ENCODE measurements around the gene DNMT3A.

Gene DNMT3A

DNA sequence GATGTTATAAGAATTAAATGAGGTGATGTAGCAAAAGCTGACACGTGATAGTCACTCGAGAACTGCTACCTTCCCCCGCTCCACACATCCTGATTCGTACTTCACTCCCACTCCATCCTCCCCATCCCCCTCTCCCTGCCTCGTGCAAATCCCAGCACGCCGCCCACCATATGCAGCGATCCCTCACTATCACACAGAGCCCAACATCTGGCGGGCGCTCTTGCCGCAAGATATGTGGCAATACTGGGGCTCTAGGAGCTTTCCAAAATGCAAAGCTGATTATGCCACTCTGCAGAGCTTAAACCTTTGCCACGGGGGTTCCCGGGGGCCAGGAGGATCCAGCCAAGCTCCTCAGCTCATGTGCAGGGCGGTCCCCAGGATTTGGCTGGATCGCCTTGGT is 37.4 kb downstream of the DNMT3A start:
- Histone ChIP-seq H3K79me2 (ENCODE audit: insufficient read depth, low read length) (no peaks in the 10 kb centered on the region), H4K20me1 (ENCODE audit: insufficient read depth, low read length, poor library complexity, severe bottlenecking) (no peaks in the 10 kb centered on the region), H3K9me3 (ENCODE audit: insufficient read depth, low read depth, low read length) (no peaks in the 10 kb centered on the region), H3K9me2 (replicated peaks; ENCODE audit: low read depth, low read length) (no peaks in the 10 kb centered on the region), H3K4me1 (ENCODE audit: insufficient read depth, low read length, poor library complexity, severe bottlenecking) (peaks cover 16% of the 10 kb centered on the region), H3K4me2 (ENCODE audit: low read depth, low read length, poor library complexity, severe bottlenecking) (no peak overlapping the region), H3K4me3 (ENCODE audit: low read length, poor library complexity, severe bottlenecking) (no peak overlapping the region), H3K27me3 (ENCODE audit: insufficient read depth, low read length, poor library complexity, severe bottlenecking) (no peaks in the 10 kb centered on the region), H2AFZ (ENCODE audit: low read length) (no peak overlapping the region), H3F3A (ENCODE audit: low read depth) (peaks cover 3% of the 10 kb centered on the region; the same call in 1 of the 2 replicates), H3K36me3 (ENCODE audit: insufficient read depth, low read length) (peaks cover 9% of the 10 kb centered on the region; the same call in 1 of the 2 replicates), H3K9ac (ENCODE audit: low read depth, low read length, poor library complexity, severe bottlenecking) (no peak overlapping the region)
- TF ChIP-seq, protein P1, sequence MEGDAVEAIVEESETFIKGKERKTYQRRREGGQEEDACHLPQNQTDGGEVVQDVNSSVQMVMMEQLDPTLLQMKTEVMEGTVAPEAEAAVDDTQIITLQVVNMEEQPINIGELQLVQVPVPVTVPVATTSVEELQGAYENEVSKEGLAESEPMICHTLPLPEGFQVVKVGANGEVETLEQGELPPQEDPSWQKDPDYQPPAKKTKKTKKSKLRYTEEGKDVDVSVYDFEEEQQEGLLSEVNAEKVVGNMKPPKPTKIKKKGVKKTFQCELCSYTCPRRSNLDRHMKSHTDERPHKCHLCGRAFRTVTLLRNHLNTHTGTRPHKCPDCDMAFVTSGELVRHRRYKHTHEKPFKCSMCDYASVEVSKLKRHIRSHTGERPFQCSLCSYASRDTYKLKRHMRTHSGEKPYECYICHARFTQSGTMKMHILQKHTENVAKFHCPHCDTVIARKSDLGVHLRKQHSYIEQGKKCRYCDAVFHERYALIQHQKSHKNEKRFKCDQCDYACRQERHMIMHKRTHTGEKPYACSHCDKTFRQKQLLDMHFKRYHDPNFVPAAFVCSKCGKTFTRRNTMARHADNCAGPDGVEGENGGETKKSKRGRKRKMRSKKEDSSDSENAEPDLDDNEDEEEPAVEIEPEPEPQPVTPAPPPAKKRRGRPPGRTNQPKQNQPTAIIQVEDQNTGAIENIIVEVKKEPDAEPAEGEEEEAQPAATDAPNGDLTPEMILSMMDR (conservative IDR thresholded peaks at IDR 0.05; ENCODE audit: low read length): no peak
- TF ChIP-seq EZH2phosphoT487 (IDR thresholded peaks at IDR 0.05; ENCODE audit: borderline replicate concordance): no peak

DNA sequence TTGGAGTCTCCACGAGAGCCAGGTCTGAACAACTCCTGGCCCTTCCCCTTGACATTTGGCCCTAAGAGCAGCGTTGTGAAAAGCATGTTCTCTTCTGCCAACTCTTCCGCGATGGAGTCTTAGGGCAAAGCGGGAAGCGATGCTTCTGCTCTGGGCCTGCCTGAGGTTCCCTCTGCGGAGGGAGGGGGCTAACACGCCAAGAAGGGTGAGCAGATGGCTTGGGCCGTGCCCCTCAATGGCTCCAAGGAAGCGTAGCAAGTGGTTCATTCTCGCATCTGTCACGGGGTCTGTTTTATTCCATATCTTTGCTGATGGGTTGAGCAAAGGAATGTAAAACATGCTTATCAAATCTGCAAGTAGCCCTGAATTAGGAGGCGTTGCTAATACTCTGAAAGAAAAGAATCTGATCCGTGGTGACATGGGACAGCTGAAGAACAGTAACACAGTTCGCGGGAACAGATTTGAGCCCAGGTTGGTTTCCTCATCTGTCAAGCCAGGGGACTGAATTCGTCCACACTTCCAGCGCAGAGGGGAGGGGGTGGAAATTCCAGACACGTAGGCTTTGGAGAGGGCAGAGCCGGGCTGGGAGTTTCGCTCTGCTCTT is 38.0 kb downstream of the DNMT3A start:
- H3K79me2 ChIP-seq (ENCODE audit: insufficient read depth, low read length): no peaks in the 10 kb centered on the region
- H3K4me2 ChIP-seq (ENCODE audit: low read depth, low read length, poor library complexity, severe bottlenecking): no peak overlapping the region
- no peaks in the 10 kb centered on the region for H4K20me1 ChIP-seq (ENCODE audit: insufficient read depth, low read length, poor library complexity, severe bottlenecking)
- H3K36me3 ChIP-seq (ENCODE audit: insufficient read depth, low read length): peaks cover 11% of the 10 kb centered on the region; the same call in 1 of the 2 replicates
- no peak overlapping the region for H2AFZ ChIP-seq (ENCODE audit: low read length)
- no peaks in the 10 kb centered on the region for H3K9me2 ChIP-seq (replicated peaks; ENCODE audit: low read depth, low read length)
- no peak overlapping the region for H3K4me3 ChIP-seq (ENCODE audit: low read length, poor library complexity, severe bottlenecking)
- TF ChIP-seq EZH2phosphoT487 (IDR thresholded peaks at IDR 0.05; ENCODE audit: borderline replicate concordance): no peak
- TF ChIP-seq, protein P1 (conservative IDR thresholded peaks at IDR 0.05; ENCODE audit: low read length): no peak
- no peaks in the 10 kb centered on the region for H3K27me3 ChIP-seq (ENCODE audit: insufficient read depth, low read length, poor library complexity, severe bottlenecking)
- no peaks in the 10 kb centered on the region for H3K9me3 ChIP-seq (ENCODE audit: insufficient read depth, low read depth, low read length)
- peaks cover 3% of the 10 kb centered on the region; the same call in 1 of the 2 replicates for H3F3A ChIP-seq (ENCODE audit: low read depth)
- peaks cover 16% of the 10 kb centered on the region for H3K4me1 ChIP-seq (ENCODE audit: insufficient read depth, low read length, poor library complexity, severe bottlenecking)
- H3K9ac ChIP-seq (ENCODE audit: low read depth, low read length, poor library complexity, severe bottlenecking): no peak overlapping the region

DNA sequence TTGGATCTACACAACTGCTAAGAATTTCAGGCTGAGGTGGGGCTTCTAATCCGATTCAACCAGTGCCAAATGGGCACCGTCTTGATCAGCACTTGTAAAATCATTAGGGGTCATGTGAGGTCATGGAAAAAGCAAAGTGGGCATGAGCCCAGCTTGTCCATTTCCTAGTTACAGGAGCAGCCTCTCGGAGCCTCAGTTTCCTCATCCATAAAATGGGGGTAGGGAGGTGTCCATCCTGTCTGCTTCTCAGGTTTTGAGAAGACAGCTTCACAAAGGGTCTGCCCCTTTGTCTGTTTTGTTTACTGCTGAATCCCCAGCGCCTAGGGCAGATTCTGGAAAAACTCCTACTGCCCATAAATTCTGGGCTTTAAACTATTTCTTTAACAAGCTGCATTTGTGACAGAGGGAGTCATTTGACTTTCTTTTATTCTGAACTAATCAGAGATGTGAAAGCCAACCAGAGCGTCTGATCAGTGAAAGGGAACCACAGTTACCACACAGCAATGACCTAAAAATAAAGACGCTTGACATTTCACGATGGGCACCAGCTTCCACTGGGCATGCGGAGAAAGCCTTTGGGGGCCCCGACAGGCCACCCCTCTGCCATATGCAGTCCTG is 38.9 kb downstream of the DNMT3A start:
- Histone ChIP-seq H3K4me2 (ENCODE audit: low read depth, low read length, poor library complexity, severe bottlenecking) (no peak overlapping the region), H3K9me2 (replicated peaks; ENCODE audit: low read depth, low read length) (no peaks in the 10 kb centered on the region), H3K4me1 (ENCODE audit: insufficient read depth, low read length, poor library complexity, severe bottlenecking) (peaks cover 16% of the 10 kb centered on the region), H3K27me3 (ENCODE audit: insufficient read depth, low read length, poor library complexity, severe bottlenecking) (no peaks in the 10 kb centered on the region), H3F3A (ENCODE audit: low read depth) (peaks cover 3% of the 10 kb centered on the region; the same call in 1 of the 2 replicates), H3K9me3 (ENCODE audit: insufficient read depth, low read depth, low read length) (no peaks in the 10 kb centered on the region), H3K79me2 (ENCODE audit: insufficient read depth, low read length) (no peaks in the 10 kb centered on the region), H3K9ac (ENCODE audit: low read depth, low read length, poor library complexity, severe bottlenecking) (no peak overlapping the region), H3K36me3 (ENCODE audit: insufficient read depth, low read length) (peaks cover 11% of the 10 kb centered on the region; the same call in 1 of the 2 replicates), H4K20me1 (ENCODE audit: insufficient read depth, low read length, poor library complexity, severe bottlenecking) (no peaks in the 10 kb centered on the region), H3K4me3 (ENCODE audit: low read length, poor library complexity, severe bottlenecking) (no peak overlapping the region), H2AFZ (ENCODE audit: low read length) (no peak overlapping the region)
- TF ChIP-seq, protein P1 (conservative IDR thresholded peaks at IDR 0.05; ENCODE audit: low read length): no peak
- TF ChIP-seq EZH2phosphoT487 (IDR thresholded peaks at IDR 0.05; ENCODE audit: borderline replicate concordance): no peak

Data from Loucy (cell line).